ENCODE measurements around the gene KAT6B. TPM values are rescaled to one million over a fixed set of nuclear protein-coding genes. Genes with fewer than 3 reads are reported as not detected.

Gene KAT6B
- total and polyA plus RNA-seq, 8 donors: 27.6 to 48.1 (median 42.3) TPM

GRCh38 chr10:75058161-75058560, 231.8 kb downstream of the KAT6B start:
- no peaks in the 10 kb centered on the region for H3K27me3 ChIP-seq
- no peak overlapping the region for H3K4me3 ChIP-seq
- no peak overlapping the region for H3K27ac ChIP-seq
- no peak for TF ChIP-seq CTCF (IDR thresholded peaks at IDR 0.05)
- ATAC-seq: no peak
- H3K36me3 ChIP-seq: no peaks in the 10 kb centered on the region
- no peaks in the 10 kb centered on the region for H3K4me1 ChIP-seq
- intact Hi-C loops (cut with DNase I): no loop called here
- no peaks in the 10 kb centered on the region for H3K9me3 ChIP-seq
- no peak for DNase-seq

- intact Hi-C loops (cut with DNase I): no loop called here
- no peak overlapping the region for H3K27ac ChIP-seq
- H3K36me3 ChIP-seq: no peaks in the 10 kb centered on the region
- H3K4me1 ChIP-seq: no peaks in the 10 kb centered on the region
- no peak for TF ChIP-seq CTCF (IDR thresholded peaks at IDR 0.05)
- no peaks in the 10 kb centered on the region for H3K27me3 ChIP-seq
- ATAC-seq (no peak), DNase-seq (no peak)
- no peak overlapping the region for H3K4me3 ChIP-seq
- H3K9me3 ChIP-seq: no peaks in the 10 kb centered on the region
These were observed 235.5 kb downstream of the KAT6B start for GRCh38 chr10:75061709-75062505.

DNA sequence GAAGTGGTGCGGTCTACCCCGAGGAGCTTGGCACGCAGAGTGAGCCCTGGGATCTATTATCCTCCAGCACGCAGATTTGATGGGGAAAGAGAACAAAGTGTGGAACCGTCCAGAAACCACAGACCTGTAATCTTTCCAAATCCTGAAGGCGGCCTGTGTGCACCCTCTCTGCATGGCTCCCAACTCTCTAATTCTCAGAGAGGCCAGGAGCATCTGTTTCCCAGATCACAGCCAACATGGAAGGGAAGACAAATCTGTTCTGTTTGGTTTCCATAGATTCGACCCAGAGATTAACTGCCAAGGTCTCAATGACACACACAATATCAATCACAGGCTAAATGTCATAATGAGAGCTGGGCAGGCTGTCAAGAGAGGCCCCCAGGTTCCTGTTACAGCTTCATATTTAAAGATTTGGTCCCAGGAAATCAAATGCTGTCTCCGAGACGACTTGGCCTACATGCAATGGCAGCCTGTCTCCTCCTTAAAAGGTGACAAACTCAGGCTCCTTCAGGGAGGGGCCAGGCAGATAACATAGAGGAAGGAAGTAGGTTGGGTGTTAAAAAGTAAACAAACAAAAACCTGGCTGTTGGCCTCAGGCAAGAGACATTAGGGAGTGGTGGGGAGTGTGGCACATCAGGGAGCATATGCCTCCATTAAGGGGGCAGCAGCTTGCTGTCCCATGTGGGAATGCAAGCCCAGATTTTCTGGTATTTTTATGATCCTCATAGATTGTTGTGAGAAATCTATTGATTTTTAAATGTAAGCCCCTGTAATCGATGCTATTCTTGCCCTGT, 236.3 kb downstream of the KAT6B start:
- intact Hi-C loops (cut with DNase I): no loop called here
- Histone ChIP-seq H3K4me3 (no peak overlapping the region), H3K9me3 (no peaks in the 10 kb centered on the region), H3K36me3 (no peaks in the 10 kb centered on the region), H3K27ac (no peak overlapping the region), H3K4me1 (no peaks in the 10 kb centered on the region), H3K27me3 (no peaks in the 10 kb centered on the region)
- no peak for TF ChIP-seq CTCF (IDR thresholded peaks at IDR 0.05)
- no peak for DNase-seq
- ATAC-seq: peak; percentile 69

DNA sequence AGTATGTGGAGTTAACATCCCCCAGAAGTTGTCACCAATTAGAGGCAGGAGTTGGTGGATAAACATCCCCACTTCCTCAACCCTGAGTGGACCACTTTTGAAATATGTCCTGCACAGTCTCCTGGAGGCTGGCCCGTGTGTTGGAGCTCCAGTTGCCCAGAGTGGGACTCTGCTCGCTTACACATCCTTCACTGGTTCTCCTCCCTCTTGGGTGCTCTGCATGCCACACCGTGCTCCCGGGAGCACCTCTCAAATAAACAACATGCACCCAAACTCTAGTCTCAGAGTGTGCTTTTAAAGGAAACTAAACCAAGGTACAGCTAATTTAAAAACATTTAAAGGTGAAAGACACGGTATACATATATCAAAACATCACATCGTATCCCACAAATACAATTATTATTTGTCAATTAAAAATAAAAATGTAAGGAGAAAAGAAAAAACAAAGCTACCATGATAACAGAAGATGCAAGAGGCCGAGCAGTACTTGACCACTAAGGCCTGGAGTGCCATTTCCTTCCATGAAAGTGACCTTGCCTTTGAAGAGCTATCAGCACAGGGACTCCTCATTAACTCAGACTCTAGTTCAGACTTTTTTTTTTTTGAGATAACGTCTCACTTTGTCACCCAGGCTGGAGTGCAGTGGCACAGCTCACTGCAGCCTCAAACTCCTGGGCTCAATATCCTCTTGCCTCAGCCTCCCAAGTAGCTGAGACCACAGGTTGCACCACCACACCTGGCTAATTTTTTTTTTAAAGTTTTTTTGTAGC, 237.2 kb downstream of the KAT6B start:
- H3K9me3 ChIP-seq: no peaks in the 10 kb centered on the region
- ATAC-seq (no peak), DNase-seq (no peak)
- TF ChIP-seq CTCF (IDR thresholded peaks at IDR 0.05): no peak
- no peak overlapping the region for H3K27ac ChIP-seq
- no peak overlapping the region for H3K4me3 ChIP-seq
- intact Hi-C loops (cut with DNase I): no loop called here
- H3K36me3 ChIP-seq: no peaks in the 10 kb centered on the region
- no peaks in the 10 kb centered on the region for H3K27me3 ChIP-seq
- H3K4me1 ChIP-seq: no peaks in the 10 kb centered on the region

- ATAC-seq (no peak), DNase-seq (no peak)
- intact Hi-C loops (cut with DNase I): no loop called here
- Histone ChIP-seq H3K4me1 (no peaks in the 10 kb centered on the region), H3K27ac (no peak overlapping the region), H3K27me3 (no peaks in the 10 kb centered on the region), H3K36me3 (no peaks in the 10 kb centered on the region), H3K9me3 (no peaks in the 10 kb centered on the region), H3K4me3 (no peak overlapping the region)
- TF ChIP-seq CTCF (IDR thresholded peaks at IDR 0.05): no peak
These were observed 238.7 kb downstream of the KAT6B start for GRCh38 chr10:75065076-75065475.

Measured in left lung (tissue), 10 donors.